ENCODE results near the gene DCTN4.

DNA sequence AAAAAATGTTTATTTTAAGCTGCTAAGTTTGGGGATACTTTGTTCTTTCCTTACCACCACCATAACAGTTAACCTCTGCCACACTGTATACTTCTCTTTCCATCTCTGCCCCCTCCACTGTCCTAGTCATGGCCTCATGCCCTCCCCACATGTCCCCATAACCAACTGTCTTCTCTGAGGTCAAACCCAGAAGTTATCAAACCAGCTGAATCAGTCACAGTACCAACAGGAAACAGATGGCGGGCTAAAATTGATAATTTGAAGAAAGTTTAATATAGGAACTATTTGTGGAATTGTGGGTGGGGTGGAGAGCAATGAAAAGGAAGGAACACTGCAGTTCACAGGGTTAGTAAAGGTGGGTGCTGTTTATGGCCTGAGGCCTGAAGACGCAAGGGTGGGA lies 5.7 kb upstream of the DCTN4 start:
- TF ChIP-seq CTCF (IDR thresholded peaks at IDR 0.05): no peak
- TF ChIP-seq POLR2A (IDR thresholded peaks at IDR 0.05): no peak

Measured in thyroid gland (tissue), 4 donors.